Vagina (tissue), 2 donors: ENCODE results near the gene PDIA5. TPM values are rescaled to one million over a fixed set of nuclear protein-coding genes. Genes with fewer than 3 reads are reported as not detected.

Source experiments
- DNase-seq, 2 donors: peaks; one replicate each; pipeline ENCODE4 v3.0.0-alpha.2; 2017; ENCODE audit errors: extremely low spot score in 2 of 2
- H3K27ac ChIP-seq: fragments of 200-600 bp; sonication (generic); one replicate; pipeline ENCODE4 v1.5.1; 2019
- H3K27me3 ChIP-seq: fragments of 200-600 bp; sonication (generic); one replicate; pipeline ENCODE4 v1.5.1; 2019
- H3K36me3 ChIP-seq, 2 donors: fragments of 200-600 bp; sonication (generic); one replicate each; pipeline ENCODE4 v1.5.1; 2017 to 2019
- H3K4me1 ChIP-seq: fragments of 200-600 bp; sonication (generic); one replicate; pipeline ENCODE4 v1.5.1; 2019
- H3K4me3 ChIP-seq, 2 donors: fragments of 200-600 bp; sonication (generic); 1 replicate in 1 of 2; 2 replicates in 1 of 2; pipeline ENCODE4 v1.5.1; 2016 to 2019
- H3K9me3 ChIP-seq: fragments of 200-600 bp; sonication (generic); one replicate; pipeline ENCODE4 v1.5.1; 2019
- POLR2A ChIP-seq, 2 donors: fragments of 450-650 bp; IDR thresholded peaks; one replicate each; pipeline ENCODE4 v1.6.1; 2017; ENCODE audit warnings: antibody characterized with exemption in 2 of 2, mild to moderate bottlenecking in 2 of 2, moderate library complexity in 2 of 2
- POLR2AphosphoS5 ChIP-seq, 2 donors: sonication (generic); formaldehyde crosslinking; IDR thresholded peaks; one replicate each; pipeline ENCODE4 v1.9.0; 2017; ENCODE audit warnings: antibody characterized with exemption in 2 of 2, mild to moderate bottlenecking in 2 of 2, low read depth in 1 of 2; ENCODE audit not compliant: insufficient read depth in 1 of 2
- intact Hi-C: fragments of 100-400 bp; cut with DNase I; formaldehyde crosslinking; loops from one replicate; pipeline ENCODE4 v1.15.1; 2023
- total RNA-seq: library from RNA; depleted of rRNA; stranded (reverse); fragments of >200 nt; gene quantifications from one replicate; pipeline ENCODE4 v1.2.3, GENCODE V29; 2016
- TF ChIP-seq, protein P1 (sequence below), 3 experiments: fragments of 450-650 bp in 2 of 3; fragments of 200-600 bp in 1 of 3; sonication (generic) in 1 of 3; IDR thresholded peaks; one replicate each; pipeline ENCODE4 v1.5.1; 2017 to 2019; ENCODE audit warnings: antibody characterized with exemption in 3 of 3, mild to moderate bottlenecking in 2 of 3, moderate library complexity in 2 of 3

PDIA5 gene
- total RNA-seq, 1 donor from 2014 or later: 18.9 TPM

DNA sequence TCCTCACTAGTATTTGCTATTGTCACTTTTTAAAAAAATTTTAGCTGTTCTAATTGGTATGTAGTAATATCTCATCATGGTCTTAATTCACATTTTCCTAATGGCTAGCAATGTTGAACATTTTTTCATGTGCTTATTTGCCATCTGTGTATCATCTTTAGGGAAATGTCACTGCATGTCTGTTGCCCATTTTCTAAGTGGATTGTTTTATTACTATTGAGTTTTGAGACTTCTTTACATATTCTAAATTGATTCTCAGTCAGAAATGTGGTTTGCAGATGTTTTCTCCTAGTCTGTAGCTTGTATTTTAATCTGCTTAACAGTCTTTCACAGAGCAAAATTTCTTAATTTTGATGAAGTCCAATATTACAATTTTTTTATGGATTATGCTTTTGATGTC lies 101.3 kb downstream of the PDIA5 start:
- Histone ChIP-seq H3K4me1 (no peaks in the 10 kb centered on the region), H3K9me3 (no peaks in the 10 kb centered on the region), H3K4me3 (no peak overlapping the region), H3K27me3 (no peaks in the 10 kb centered on the region), H3K27ac (no peak overlapping the region), H3K36me3 (peaks cover 0 to 9% of the 10 kb centered on the region in 2 donors)
- intact Hi-C loops: no loop called here
- TF ChIP-seq, protein P1, sequence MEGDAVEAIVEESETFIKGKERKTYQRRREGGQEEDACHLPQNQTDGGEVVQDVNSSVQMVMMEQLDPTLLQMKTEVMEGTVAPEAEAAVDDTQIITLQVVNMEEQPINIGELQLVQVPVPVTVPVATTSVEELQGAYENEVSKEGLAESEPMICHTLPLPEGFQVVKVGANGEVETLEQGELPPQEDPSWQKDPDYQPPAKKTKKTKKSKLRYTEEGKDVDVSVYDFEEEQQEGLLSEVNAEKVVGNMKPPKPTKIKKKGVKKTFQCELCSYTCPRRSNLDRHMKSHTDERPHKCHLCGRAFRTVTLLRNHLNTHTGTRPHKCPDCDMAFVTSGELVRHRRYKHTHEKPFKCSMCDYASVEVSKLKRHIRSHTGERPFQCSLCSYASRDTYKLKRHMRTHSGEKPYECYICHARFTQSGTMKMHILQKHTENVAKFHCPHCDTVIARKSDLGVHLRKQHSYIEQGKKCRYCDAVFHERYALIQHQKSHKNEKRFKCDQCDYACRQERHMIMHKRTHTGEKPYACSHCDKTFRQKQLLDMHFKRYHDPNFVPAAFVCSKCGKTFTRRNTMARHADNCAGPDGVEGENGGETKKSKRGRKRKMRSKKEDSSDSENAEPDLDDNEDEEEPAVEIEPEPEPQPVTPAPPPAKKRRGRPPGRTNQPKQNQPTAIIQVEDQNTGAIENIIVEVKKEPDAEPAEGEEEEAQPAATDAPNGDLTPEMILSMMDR (IDR thresholded peaks at IDR 0.05): no peak
- TF ChIP-seq POLR2A (IDR thresholded peaks at IDR 0.05) (no peak), POLR2AphosphoS5 (IDR thresholded peaks at IDR 0.05; ENCODE audit: insufficient read depth in 1 of 2, low read depth in 1 of 2) (no peak)
- no peak for DNase-seq

DNA sequence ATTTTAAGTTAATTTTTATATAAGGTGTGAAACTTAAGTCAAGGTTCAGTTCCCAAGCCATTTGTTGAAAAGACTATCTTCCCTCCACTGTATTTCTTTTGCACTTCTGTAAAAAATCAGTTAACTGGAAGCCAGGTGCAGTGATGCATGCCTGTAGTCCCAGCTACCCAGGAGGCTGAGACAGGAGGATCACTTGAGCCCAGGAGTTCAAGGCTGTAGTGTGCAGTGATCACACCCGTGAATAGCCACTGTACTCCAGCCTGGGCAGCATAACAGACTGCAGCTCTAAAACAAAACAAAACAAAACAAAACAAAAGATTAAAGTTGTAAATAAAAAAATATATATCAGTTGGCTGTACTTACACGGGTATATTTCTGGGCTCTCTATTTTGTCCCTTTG lies 101.8 kb downstream of the PDIA5 start:
- DNase-seq: no peak
- H3K27ac ChIP-seq: no peak overlapping the region
- TF ChIP-seq POLR2A (IDR thresholded peaks at IDR 0.05) (no peak), POLR2AphosphoS5 (IDR thresholded peaks at IDR 0.05; ENCODE audit: insufficient read depth in 1 of 2, low read depth in 1 of 2) (no peak)
- TF ChIP-seq, protein P1 (IDR thresholded peaks at IDR 0.05): no peak
- H3K9me3 ChIP-seq: no peaks in the 10 kb centered on the region
- no peaks in the 10 kb centered on the region for H3K4me1 ChIP-seq
- H3K36me3 ChIP-seq: peaks cover 0 to 9% of the 10 kb centered on the region in 2 donors
- intact Hi-C loops: no loop called here
- no peak overlapping the region for H3K4me3 ChIP-seq
- H3K27me3 ChIP-seq: no peaks in the 10 kb centered on the region

DNA sequence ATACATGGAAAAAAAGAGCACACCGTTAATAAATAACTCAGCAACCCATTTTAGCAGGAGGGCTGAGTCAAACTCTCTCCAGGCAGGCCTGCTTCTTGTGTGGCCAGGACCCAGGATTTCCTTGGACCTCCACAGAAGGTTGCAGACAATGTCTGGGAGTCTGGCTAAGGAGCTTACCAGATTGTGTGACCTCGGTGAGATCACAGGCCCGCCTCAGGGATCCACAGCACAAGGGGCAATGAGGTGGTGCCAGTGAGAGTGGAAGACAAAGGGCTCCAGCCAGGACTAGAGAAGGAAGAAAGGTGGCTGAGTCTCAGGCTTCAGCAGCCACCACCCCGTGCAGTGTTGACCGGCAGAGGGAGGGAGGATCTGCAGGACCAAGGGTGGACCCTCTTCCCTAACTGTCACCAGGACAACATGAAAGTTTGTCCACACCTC lies 102.7 kb downstream of the PDIA5 start:
- no peaks in the 10 kb centered on the region for H3K4me1 ChIP-seq
- no peak overlapping the region for H3K27ac ChIP-seq
- intact Hi-C loops: no loop called here
- H3K27me3 ChIP-seq: no peaks in the 10 kb centered on the region
- DNase-seq: no peak
- H3K36me3 ChIP-seq: peaks cover 0 to 6% of the 10 kb centered on the region in 2 donors
- TF ChIP-seq POLR2AphosphoS5 (IDR thresholded peaks at IDR 0.05; ENCODE audit: insufficient read depth in 1 of 2, low read depth in 1 of 2) (no peak), POLR2A (IDR thresholded peaks at IDR 0.05) (no peak)
- TF ChIP-seq, protein P1 (IDR thresholded peaks at IDR 0.05): no peak
- H3K9me3 ChIP-seq: no peaks in the 10 kb centered on the region
- no peak overlapping the region for H3K4me3 ChIP-seq

DNA sequence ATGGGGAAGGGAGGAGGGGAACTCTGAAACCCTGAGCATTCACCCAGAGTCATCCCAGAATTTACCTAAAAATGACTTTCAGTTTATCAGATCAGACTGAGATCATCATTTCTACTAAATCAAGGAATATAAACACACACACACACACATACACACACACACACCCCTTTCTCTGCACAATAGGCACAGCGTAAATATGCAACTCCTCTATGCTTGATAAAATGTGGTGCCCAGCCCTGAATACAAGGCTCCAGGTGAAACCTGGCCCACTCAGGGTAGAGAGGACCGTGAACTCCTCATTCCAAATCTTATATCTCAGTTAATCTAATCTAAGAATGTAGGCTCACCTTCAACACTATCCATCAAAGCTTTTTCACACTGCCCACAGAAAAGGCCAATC lies 103.1 kb downstream of the PDIA5 start:
- TF ChIP-seq, protein P1 (IDR thresholded peaks at IDR 0.05): no peak
- TF ChIP-seq POLR2A (IDR thresholded peaks at IDR 0.05) (no peak), POLR2AphosphoS5 (IDR thresholded peaks at IDR 0.05; ENCODE audit: insufficient read depth in 1 of 2, low read depth in 1 of 2) (no peak)
- no peak overlapping the region for H3K27ac ChIP-seq
- intact Hi-C loops: no loop called here

DNA sequence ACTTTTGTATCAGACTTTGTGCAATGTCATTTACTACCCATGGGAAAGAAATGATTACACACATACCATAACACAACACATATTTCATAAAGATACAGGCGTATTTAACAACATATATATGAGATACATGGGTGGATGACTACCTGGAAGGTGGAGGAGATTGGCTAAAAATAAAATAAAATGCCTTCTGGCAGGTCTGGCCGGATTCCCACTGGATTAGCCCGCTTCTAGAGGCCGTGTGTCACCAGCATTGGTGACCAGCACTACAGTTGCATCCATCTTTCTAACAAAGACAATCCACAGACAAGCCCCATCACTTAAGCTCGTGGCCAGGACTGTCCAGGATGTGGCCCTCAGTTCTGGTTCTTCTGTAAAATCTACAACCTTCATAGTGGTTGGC lies 114.0 kb downstream of the PDIA5 start:
- no peak for TF ChIP-seq POLR2A (IDR thresholded peaks at IDR 0.05)
- TF ChIP-seq POLR2AphosphoS5 (IDR thresholded peaks at IDR 0.05; ENCODE audit: insufficient read depth in 1 of 2, low read depth in 1 of 2): no peak
- TF ChIP-seq, protein P1 (IDR thresholded peaks at IDR 0.05): no peak
- intact Hi-C loops: no loop called here
- H3K4me1 ChIP-seq: no peaks in the 10 kb centered on the region
- H3K36me3 ChIP-seq: no peaks in the 10 kb centered on the region
- DNase-seq: no peak
- H3K27me3 ChIP-seq: no peaks in the 10 kb centered on the region
- no peaks in the 10 kb centered on the region for H3K9me3 ChIP-seq
- H3K27ac ChIP-seq: no peak overlapping the region
- no peak overlapping the region for H3K4me3 ChIP-seq

More for the DNA sequence above, 103.1 kb downstream of the PDIA5 start:
- Histone ChIP-seq H3K27me3 (no peaks in the 10 kb centered on the region), H3K4me1 (no peaks in the 10 kb centered on the region), H3K9me3 (no peaks in the 10 kb centered on the region), H3K36me3 (peaks cover 0 to 4% of the 10 kb centered on the region in 2 donors), H3K4me3 (no peak overlapping the region)
- DNase-seq: no peak
